NCI-H2029 (cell line): ENCODE measurements around the gene RPS21.

Source experiments
- DNase-seq: peaks from one replicate; lab custom pipeline; 2025; lab: John Stamatoyannopoulos, UW

Gene RPS21

DNA sequence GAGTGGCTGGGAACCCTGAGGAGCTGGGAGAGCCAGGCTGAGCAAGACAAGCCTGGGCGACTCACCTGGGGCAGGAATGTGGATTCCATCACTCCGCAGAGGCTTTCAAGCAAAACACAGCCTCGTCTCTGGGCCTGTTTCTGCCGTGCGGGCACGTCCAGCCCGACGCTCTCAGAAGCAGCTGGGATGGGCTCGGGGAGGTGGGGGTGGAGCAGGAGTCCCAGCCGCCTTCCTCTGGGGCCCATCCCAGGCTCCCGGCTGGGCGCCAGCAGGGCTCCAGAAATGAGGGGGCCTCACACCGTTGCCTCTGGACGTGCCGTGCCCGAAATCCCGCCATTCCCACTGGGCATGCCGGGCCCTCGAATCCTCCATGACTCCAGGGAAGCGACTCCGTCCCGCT lies 8.7 kb upstream of the RPS21 start:
- DNase-seq: no peak

GRCh38 chr20:62381202-62381797 lies 5.6 kb upstream of the RPS21 start:
- no peak for DNase-seq

DNA sequence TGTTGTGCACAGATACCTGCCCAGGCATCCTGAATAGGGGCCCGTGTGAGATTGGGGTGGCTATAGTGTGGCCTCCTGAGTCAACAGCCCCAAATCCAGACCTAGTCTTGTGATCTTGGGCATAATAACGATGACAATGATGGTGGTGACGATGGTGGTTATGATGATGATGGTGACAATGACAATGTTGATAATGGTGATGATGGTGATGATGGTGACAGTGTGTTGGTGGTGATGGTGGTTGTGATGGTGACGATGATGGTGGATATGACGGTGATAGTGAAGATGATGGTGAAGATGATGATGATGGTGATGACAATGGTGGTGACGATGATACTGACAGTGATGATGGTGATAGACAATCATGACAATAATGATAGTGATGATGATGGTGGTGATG lies 5.1 kb upstream of the RPS21 start:
- no peak for DNase-seq

GRCh38 chr20:62382306-62383198 lies 4.4 kb upstream of the RPS21 start:
- peak; percentile 80 for DNase-seq

DNA sequence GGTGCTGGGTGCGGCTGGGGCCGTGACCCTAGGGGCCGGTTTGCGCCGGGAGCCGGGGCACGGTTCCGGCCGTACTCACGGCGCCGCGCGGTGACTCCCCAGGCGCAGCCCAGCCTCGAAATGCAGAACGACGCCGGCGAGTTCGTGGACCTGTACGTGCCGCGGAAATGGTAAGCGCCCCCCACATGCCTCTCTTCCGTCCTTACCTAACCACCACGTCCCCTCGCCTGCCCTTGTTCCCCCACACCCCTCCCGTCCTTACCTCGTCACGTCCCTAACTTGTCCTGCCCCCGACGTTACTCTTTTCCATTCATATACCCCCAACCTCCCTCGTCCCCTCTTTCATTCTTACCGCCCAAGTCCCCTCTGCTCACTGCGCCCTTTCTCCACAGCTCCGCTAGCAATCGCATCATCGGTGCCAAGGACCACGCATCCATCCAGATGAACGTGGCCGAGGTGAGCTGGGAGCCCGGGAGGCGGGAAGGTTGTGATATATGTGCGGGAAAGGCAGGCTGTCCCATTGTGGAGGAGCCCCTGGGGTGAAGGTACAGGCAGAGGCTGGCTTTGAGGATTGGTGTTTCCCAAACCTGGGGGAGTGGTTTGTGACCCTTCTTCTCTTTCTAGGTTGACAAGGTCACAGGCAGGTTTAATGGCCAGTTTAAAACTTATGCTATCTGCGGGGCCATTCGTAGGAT lies 463 bp downstream of the RPS21 start:
- no peak for DNase-seq

DNA sequence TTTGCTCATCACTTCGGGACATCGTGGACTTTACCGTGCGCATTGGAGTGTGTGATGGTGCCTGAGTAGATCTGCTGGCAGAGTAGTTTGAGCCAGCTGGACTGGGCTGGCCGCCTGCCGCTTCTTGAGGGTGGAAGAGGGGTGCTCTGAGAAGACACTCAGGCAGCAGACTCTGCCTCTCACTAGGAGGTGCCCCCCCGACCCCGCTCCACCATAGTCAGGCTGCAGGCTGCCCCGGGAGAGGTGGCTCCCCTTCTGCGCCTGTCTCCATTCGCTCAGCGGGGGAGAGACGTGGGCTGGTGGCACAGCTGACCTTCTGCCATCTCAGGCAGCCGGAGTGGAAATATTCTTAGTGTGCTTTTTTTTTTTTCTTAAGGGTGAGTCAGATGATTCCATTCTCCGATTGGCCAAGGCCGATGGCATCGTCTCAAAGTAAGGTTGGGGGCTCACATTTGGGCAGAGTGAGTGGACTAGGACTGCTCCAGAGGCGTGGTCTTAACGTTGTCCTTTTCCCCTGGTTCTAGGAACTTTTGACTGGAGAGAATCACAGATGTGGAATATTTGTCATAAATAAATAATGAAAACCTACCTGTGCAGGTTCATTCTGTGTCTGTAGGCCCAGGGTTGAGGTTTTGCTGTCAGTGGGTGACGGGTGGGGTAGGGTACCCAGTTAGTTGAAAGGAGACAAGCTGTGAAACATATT lies 1.2 kb downstream of the RPS21 start:
- no peak for DNase-seq

DNA sequence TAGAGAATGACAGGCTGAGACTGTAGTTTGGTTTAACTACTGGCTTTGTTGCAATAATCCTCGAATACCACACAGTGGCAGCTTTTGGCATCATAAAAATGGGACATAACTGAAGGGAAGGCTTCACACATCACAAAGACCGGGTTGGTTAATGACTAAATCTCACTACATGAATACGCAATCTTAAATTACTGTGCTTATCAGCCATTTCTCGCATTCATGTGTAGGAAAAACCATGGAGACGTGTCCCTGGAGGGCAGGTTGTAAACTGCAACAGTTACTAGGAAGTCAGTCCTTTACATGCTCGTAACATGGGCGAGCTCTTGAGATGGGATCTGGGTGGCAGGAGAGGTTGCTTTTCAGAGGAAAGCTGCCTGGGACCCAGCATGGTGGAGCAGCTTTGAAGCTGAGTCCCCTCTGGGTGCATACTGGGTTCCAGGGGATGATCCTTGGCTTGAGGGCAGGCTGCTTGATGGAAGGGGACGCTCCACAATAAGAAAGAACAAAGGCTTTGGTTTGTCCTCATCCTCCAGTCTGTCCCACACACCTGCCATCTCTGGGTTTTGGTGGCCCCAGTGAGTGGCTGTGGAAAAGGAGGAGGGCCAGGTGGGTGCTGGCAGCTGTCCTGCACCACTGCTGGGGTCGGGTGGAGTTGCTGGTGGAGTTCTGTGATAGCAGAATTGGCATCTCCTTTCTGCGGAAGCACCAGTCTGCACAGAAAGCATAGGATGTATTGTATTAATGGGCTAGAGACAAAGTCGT lies 2.1 kb downstream of the RPS21 start:
- no peak for DNase-seq

DNA sequence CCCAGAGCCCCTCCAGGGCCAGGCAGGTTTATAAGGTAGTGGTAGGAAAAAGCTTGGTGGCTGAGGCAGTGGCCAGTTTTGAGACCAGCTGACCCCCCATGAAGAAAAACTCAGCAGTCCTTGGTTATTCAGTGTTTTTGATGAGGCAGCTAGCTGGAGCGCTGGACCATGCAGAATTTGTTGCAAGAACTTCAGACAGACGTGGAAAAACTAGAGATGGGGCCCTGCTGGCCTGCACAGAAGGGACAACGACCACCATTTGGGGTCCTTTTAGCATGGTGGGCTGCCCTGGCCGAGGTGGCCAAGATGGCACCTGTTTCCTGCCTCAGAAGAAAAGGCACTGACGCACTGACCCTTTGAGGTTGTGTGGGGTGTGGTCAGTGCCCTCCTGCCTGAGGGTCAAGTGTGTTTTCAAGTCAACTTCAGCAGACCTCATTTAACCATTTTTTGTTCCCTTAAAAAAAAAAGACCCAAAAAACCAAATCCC lies 2.7 kb downstream of the RPS21 start:
- no peak for DNase-seq

GRCh38 chr20:62390317-62391164 lies 3.6 kb downstream of the RPS21 start:
- DNase-seq: no peak

GRCh38 chr20:62391165-62392076 lies 4.5 kb downstream of the RPS21 start:
- DNase-seq: no peak

DNA sequence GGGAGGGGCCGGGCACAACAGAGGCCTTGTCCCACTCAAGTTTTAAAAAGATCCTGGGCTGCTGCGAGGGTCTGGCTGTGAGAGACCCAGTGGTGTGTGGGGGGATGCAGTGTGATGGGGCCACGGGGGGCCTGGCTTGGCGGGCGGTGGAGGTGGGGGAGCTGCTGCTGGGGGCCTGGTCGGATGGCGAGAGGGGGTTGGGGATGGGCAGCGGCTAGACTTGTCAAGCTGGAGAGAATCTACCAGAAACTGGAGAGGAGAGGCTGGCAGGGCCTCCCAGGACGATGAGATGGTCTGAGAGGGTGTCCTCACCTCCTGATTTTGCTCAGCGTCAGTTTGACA lies 5.1 kb downstream of the RPS21 start:
- DNase-seq: no peak

DNA sequence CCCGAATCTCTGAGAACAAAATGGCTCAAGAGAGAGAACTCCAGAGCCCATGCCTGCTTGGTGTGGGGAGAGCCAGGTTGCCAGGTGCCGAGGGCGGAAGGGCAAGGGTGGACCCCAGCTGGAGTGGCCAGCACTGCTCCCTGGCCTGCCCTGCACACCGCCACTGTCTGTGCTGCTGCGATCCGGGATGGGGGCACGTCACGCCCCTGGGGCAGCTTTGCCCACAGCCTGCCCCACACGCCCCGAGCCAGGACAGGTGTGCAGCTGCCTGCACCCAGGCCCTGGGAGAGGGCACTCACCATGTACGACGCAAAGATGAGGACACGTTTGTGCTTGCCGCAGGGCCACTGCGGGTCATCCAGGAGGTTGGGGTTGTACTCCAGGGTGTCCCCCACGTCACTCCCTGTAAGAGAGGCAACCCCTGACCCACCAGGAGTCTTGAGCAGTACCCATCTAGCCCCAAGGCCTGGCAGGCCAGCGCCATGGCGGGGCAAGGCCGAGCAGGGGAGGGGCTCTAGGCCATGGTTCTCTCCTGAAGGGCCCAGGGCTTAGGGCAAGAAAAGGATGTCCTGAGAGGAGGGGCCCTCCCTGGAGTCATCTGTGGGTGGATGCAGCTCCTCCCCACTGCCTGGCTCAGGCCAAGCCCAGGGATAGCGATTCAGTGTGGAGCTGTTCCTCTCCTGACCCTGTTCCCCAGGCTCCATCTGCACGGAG lies 5.9 kb downstream of the RPS21 start:
- DNase-seq: no peak

DNA sequence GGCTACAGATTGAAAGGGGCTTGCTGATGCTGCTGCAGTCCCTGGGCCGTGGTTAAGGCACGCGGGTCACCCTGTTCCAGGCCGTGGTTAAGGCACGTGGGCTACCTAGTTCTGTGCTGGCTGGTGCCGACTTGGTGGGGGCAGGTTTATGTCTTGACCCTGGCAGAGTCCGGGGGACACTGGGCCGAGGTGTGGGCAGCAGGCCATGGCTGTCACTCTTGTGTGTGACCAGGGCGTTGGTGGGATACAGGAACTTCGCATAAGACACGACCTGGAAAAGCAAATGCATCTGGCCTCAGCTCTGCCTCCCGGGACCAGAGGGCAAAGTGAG lies 6.4 kb downstream of the RPS21 start:
- no peak for DNase-seq

GRCh38 chr20:62393830-62394229 lies 6.9 kb downstream of the RPS21 start:
- no peak for DNase-seq

DNA sequence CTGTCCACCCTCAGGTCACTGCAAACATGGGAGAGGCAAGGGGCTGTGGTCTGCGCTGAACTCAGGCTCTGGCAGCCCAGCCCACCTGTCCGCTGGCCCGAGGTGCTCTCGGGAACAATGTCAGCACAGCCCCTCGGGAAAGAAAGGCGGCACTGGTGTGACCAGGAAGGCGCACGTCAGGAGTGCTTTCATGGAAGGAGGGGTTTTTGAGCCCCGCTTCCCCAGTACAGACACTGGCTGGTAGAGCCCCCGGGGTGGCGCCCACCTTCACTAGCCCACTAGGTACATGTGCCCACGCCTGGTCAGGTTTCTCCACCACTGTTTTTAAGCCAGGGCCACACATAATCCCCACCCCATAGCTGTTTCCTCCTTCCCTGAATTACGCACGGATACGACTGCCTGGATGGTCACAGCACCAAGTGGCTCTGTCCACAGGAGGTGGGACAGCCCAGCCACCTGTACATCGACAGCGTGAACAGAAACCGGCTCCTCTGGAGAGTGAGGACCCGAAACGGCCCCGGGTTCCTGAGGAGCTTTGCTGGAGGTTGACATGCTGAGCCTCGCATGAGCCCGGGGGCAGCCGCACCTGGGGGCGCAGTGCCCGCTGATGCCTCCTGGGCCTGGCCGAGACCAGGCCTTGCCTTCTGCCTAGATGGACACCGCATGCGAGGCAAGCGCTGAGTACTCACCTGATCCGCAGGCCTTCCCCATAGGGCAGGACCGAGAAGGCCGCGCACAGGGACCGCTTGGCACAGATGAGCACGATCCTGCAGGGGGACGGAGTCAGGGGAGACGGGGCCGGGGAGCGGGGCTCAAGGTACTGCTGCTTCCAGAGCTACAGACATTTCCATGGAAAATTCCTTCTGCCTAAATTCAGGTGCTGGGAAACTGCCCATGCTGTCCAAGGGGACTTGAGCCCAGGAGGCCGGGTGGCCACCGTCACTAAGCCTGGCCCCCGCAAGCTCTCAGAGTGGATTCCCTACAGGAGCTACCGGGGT lies 7.6 kb downstream of the RPS21 start:
- no peak for DNase-seq

GRCh38 chr20:62395311-62396242 lies 8.7 kb downstream of the RPS21 start:
- DNase-seq: no peak
